ENCODE results near the gene ALDH1A1.

Gene ALDH1A1

DNA sequence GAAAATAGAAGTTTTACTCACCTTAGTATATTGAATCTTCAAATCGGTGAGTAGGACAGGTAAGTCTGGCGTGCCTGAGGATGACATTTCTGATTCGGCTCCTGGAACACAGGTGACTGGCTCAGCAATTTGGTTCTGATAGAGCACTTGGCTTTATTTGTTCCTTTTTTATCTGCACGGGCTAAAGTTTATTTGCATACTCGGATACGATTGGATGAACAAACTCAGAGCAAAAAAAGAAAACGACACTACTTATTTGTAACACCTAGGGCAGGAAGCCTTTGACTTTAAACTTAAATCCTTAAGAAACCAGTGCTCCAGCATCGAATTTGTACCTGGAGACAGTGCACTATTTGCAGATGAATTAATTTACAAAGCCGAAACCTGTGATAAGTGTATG lies at the start of gene ALDH1A1:
Gene ALDH1A1, minus strand, starts transcription at position 140 of the 400 bp plus-strand sequence. Its CDS starts 53 bp downstream, at position 87.
- no peak for DNase-seq

DNA sequence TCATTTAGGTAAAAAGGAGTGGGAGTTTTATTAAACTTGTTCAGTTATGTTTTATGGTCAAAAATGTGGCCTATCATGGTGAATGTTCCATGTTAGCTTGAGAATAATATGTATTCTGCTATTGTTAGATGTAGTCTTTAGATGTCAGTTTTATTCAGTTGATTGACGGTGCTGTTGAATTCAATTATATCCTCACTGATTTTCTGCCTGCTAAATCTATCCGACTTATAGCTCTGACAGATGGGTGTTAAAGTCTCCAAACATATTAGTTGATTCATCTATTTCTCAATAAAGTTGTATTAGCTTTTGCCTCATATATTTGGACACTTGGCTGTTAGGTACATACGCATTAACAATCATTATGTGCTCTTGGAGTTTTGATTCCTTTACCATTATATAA lies 49.0 kb upstream of the ALDH1A1 start:
- no peak for DNase-seq

DNA sequence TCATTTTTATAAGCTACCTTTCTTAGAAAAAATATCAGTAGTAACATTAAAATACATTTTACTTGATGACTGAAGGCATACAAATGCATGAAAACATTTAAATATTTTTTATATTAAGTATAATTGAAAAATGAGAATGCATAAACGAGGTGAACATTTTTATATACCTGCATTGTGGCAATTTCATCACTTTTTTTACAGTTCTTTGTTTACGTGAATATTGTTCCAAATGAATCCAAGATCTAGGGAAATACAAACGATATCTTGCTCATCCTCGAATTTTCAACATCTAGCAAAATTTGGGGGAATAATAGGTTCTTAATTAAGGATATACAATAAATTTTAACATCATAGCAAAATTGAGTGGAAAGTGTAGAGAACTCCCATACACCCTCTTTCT lies 45.5 kb upstream of the ALDH1A1 start:
- no peak for DNase-seq

DNA sequence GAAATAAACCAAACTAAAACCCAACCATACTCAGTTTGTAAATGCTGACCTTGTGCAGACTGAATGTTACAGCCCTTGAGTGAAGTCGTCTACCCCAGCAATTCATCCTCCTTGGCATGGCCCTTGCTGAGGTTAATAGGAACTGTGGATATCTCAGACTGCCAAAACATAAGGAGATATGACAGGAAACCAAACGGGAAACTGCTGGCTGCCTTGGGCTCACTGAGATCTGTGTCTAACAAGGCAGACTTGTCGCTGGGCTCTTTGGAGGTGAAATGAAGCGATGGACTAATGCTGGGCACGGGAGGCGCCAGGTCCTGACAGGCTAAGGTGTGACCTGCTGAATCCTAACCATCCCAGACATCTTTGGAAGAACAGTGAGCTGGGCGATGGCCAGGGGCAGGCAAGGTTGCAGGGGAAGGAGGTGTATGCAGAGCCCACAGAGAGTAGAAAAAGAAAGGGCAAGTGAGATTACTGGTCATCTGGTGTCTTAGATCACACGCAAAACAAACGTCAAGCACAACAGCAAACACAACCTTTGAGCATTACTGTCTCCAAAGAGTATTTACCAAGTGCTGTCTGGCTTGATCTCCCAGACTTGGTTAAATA lies 44.6 kb upstream of the ALDH1A1 start:
- DNase-seq = no peak

DNA sequence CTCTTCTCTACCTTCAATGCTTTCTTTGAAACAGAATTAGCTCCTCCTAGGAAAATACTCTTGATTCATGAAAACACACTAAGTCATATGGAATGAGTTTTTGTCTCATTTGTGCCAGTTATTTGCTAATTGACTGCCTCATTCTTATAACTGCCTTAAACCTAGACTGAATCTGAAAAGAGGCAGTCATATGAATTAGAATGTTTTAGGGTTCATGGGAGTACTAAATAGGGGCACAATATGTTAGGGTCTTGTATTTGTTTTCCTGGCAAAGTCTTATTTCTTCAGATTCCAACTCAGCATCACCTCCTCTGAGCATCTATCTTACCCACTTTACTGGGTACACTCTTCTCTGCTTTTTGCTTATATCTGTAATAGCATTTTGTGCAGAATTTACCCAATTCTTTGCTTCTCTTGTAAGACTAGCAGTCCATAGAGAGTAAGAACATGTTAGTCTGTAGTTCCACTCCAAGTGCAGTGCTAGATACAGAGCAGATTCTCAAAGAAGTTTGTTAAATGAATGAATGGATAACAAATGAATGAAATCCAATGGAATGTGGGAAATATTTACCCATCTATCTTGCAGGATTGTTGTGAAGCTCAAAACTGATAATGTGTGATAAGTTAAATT lies 43.9 kb upstream of the ALDH1A1 start:
- DNase-seq = no peak

DNA sequence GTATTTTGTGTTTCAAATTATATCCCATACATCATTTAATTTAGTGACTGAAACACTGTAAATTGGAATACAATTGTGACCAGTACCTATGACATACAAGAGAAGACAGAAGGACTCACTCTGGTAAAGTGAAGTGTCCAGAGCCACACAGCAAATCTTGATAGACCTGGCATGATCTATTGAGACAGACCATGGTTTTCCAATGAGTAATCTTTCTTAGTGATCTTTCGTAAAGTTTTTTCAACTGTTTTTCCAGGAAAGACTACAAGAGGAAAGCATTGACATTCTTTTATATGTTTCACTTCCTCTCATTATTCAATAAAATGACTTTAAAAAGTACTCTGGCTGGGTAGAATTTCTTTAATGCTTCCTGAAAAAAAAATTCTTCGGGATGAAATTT lies 43.3 kb upstream of the ALDH1A1 start:
- no peak for DNase-seq

DNA sequence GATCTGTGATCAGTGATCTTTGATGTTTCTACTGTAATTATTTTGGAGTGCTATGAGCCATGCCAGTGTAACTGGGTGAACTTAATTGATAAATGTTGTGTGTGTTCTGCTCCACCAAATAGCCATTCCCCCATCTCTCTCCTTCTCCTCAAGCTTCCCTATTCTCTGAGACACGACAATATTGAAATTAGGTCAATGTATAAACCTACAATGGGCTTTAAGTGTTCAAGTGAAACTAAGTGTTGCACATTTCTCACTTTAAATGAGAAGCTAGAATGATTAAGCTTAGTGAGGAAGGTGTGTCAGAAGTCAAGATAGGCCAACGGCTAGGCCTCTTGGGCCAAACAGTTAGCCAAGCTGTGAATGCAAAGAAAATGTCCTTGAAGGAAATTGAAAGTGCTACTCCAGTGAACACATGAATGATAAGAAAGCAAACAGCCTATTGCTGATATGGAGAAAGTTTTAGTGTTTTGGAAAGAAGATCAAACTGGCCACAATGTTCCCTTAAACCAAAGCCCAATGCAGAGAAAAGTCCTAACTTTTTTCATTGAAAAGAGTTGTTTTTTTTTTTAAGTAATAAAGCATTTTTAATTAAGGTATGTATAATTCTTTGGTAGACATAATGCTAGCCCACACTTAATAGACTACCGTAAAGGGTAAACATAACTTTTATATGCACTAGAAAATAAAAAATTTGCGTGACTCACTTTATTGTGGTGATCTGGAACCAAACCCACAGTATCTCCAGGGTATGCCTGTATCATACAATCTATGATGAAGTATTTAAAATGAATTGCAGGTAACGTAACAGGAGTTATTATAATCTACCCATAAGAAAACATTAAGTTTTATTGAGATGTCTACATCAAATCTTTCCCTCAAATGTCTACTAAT lies 42.5 kb upstream of the ALDH1A1 start:
- no peak for DNase-seq

DNA sequence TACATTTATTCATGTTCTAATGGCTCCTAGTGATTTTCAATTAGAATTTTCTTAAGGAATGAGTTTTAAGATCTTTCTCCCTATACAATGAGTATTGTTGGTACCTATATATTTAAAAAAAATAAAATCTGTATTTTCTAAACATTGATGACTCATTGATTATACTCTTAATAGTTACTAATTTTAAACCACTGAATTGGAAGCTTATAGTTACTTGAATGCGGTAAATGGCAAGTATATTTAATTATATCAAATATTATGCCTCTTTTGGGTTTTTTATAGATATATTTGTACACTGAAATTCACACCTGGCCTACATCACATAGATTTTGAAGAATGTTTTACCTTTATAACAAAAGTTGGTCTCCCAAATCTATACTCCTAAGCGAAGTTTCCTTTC lies 38.9 kb upstream of the ALDH1A1 start:
- no peak for DNase-seq

DNA sequence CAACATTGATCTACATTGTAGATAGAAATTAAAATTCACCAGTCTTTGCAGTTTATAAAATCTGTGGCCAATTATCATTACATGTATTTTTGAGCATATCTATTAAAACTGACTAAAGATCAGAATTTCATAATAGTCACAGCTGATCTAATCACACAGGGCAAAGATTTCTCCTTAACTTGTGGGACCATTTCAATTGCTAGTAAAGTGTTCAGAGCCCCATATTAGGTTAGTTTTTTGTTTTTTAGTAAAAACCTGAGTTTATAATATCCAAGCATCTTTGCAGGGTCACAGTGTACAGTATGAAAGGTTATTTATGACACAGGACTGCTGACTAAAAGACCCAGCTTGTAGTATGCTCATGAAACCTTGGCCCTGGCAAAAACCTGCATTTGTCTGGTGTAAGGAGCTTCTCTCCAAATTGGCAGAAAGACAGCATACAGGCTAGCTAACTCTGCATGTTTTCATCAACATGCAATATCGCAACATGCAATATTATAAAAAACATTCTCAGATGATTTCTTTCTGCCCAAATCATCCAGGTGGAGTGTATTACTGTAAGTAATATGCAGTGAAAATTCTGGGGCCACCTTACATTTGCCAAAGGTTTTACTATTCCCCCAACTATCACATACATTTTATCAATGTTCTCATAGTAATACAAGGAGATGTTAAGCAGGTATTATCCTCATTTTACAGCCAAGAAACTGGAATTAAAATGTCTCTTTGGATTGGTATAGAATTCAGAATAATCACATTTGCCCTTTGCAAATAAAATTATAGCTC lies 37.7 kb upstream of the ALDH1A1 start:
- DNase-seq = no peak

DNA sequence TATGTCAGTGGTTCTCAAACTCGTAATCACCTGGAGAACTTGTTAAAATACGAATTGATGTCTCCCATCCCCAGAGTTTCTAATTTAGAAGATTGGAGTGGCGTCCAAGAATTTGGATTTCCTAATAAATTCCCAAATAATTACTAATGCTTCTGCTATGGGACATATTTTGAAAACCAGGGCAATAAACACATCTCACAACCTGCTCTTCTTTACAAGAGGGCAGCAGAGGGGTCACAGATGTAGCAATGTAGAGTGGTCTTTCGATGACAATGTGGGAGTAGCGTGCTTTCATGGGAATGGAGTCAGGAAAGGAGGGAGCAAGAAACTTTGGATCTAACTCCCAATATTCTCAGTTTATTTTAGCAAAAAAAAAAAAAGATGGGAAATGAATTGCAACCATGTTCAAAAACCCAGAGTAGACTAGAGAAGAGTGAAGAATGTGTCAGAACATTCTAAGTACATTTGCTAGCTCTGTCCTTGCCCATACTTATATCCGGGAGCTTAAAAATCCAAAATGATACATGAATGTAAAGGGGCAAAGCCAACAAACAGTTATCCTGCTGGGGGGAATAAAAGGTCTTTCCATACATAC lies 33.8 kb upstream of the ALDH1A1 start:
- DNase-seq = no peak

DNA sequence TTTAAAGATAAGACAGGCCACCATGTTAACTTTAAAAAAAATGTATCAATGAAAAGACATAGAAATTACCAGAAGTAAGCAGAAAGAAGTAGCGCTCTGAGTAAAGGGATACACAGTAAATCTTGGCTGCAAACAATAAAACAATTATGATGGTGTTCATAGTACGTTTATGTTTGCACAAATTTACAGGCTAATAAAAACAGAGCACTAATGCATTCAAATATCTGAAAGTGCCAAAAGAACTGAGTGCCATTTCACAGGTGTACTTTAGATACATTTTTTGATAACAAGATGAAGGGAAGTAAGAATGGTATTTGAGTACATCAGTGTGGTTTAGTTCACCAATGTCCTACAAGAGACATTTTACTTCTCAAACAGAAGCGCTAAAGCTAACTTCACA lies 32.9 kb upstream of the ALDH1A1 start:
- DNase-seq = no peak

DNA sequence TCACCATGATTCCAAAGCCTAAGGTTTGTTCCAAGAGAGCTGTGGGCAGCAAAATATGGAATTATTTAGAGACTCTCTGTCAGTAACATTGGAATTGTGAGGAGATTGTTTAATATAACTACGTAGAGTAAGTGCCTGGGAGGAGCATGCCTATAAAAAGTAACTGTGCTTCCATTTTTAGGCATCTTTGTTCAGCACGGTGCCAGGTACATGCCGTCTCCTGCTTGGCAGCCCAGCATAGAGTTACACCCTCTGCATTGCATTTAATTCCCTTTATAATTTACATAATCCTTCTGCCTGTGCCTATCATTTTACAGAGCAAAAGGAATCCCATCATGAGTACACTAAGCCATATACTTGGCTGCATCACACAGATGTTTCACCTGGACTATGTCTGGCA lies 32.1 kb upstream of the ALDH1A1 start:
- DNase-seq = no peak

DNA sequence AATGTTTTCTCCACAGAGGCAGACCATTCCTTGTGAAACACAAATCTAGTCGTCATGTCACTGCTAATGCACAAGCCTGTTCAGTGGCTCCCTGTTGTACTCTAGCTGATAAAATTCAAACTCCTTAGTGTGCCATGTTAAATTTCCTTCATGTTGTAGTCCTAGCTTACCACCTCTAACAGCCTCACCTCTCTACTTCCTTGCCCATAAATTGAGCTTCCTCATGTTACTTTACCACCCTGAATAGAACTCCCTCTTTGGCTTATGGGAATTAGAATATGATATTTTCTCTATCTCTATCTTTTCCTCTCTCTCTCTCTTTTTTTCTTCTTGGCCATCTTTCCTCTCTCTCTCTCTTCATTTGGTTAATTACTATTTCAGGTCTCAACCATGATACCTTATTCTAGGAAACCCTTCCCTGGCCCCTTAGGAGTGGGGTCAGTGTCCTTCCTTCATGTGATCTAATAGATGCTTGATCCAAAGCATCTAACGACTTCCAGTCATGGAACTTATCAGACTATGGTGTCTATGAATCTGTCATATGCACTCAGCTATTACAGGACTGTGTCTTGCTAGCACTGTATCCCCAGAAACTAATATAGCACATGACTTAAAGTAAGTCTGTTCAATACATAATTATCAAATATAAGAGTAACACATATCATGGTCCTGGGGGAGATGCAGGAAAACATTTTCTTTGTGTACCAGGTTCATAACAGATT lies 31.5 kb upstream of the ALDH1A1 start:
- DNase-seq = no peak

DNA sequence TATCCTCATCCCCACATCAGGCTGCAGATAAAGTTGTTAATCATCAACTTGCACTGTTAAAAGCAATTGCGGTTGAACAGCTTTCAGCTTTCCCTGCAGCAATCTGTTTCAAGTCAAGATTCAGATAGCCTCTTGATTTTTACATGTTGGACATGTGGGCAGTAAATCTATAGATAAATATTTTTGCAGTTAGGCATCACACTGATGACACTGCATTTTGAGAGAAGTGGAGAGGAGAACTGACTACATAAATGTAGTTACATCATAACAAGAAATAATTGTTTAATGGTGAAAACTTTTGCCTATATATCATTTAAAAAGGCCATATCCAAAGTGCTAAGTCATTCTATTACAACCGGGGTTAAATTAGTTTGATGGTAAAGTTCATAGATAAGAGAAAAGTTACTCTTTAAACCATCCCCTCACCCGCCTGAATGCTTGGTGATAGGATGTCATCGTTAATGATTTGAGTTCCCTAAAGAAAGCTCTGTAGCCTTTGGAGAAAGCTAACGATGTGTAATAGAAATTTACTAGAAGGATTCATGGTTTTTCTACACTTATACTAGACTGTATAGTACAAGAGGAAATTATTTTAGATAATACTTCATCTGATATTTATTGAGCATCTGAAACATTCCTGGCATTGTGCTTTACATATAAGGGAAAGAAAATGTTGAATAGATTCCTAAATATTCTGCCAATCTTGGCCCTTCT lies 30.8 kb upstream of the ALDH1A1 start:
- DNase-seq = no peak

DNA sequence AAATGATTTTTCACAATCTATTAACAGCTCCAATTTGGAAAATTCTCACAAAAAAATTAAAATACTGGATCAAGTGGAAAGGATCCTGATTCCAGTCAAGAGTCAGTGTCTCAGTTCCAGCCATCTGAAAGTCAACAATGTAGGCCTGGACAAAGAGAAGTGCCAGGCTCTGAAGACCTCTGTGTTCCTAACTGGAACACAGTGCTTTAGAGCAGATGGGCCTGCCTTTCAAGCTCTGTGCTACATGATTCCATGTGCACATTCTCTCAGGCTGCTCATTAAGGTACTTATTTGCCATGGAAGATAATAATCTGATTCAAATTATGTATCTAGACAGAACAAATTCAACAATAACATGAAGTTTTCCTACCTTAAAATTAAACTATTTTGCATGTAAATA lies 30.2 kb upstream of the ALDH1A1 start:
- no peak for DNase-seq

DNA sequence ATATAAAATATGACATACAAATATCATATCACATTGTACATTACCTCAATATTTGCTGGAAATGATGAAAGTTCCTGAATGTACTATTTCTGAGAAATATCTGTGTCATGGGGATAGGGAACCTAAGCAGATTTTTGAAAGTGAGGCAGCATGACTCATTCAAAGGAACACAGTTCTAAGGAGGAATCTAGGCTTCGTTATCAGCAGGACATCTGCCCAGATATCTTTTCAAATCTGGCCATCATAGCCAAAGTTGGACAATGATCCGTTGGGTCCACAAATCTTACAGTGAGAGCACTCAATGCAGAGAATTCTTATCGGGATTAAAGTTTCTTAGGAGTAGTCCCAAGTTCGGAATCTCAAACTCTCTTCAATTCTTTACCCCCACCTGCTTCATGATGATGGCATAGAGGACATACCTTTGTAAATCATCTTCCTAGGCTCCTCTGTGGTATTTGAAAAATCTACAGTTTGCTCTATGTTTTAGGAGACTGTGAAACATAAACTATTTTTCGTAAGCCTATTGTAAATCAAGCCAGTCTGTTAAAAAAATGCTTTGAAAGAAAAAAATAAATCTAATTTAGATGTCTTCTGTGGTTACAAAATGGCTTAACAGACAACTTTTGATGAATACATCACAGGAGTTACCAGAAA lies 29.4 kb upstream of the ALDH1A1 start:
- no peak for DNase-seq

DNA sequence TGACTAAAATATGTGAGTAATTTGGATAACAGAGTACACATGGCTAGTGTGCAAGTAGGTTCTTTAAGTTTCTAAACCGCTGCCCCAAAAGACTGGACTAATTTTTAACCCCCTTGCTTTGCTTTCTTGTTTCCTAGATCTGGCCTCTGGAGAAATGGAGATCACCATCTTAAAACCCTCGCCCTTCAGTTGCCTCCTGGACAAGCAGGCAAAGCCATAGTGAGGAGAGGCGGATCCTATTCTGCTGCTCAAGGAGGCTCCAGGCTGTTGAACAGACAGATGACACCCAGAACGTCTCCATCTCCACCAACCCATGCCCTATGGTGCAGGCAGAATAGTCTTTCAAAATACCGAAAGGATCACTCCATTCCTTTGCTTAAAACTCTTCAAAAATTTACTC lies 28.6 kb upstream of the ALDH1A1 start:
- no peak for DNase-seq

DNA sequence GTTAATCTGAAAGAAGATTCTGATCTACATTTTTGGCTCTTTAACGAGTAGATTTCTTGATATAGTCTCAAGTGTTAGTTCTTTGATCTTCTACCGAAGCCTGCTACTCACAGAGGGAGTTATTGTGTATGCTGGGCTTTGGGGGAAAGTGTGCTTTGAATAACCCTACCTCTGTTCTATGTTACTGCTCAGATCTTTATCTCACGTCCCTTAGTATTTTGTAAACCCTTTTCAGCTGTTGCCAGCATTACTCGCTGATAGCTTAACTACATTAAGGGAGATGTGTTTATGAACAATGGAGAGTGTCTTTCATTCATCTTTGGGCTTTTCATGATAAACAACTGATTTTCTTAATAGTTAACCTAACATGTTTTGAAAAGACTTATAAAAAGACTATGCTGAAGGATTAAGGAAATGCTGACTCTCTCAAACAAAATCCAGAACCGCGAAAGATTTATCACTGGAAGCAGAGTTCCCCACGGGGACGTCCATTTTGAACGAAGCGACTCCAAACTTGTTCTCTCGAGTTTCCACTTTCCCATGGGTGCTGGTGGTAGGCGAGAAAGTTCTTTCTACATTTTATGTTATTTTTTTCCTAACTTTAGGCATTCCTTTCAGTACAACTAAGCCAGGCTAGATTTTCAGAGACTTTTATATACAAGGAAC lies 27.9 kb upstream of the ALDH1A1 start:
- DNase-seq = no peak

DNA sequence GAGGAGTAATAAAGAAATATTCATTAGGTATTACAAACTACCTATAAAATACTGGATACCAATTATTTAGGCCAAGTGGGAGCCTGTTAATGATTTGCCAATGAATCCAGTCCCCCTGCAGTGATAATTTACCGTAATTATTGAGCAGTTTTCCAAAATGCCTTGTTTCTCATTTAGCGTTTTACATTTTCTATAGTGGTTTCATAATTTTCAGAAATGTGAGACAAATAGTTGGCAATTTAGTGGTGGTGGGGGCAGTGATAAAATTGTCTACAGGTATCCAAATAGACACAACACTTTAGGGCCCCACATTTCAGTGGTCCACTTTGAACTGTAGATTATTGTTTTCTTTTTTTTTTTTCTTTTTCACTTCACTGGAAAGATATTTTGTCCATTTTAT lies 27.3 kb upstream of the ALDH1A1 start:
- no peak for DNase-seq

DNA sequence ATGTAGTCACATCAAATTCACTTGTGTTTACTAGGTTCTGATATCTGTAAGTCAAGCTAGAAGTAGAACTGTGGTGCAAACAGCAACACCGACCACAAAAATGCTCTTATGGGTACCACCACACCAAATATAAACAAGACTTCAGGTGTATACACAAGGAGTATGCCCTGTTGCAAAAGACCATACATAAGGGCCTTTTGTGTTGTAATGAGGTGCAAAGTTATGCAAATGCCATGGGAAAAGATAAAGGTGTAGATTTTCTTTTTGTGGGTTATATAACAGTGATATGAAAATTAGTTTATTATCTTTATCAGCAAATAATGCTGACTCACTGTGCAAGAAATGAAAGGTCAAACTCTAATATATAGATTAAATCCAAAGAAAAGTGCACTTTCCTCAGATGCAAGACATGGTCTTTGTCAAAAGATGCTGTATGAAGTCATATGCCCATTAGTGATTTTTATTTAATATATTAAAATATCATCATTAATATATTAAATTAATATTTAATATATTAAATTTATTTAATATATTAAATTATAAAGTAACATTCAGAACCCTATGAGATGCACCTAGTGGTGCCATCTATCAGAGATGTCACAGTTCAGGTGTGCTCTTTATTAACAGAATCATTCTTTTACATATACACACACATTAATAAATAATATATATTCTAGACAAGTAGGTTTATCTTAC lies 26.7 kb upstream of the ALDH1A1 start:
- no peak for DNase-seq

All from NCI-H187 (cell line).